ENCODE data around the gene MLXIP.

The MLXIP gene

DNA sequence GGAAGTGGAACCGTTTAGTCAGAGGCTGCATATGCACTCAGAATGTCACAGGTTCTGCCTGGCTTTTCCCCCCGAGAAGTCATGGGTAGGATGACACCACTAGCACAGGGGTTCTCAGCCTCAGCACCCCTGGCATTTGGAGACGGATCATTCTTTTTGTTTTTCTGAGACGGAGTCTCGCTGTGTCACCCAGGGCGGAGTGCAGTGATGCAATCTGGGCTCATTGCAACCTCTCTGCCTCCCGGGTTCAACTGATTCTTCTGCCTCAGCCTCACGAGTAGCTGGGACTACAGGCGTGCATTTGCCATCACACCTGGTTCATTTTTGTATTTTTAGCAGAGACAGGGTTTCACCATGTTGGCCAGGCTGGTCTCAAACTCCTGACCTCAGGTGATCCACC is 28.7 kb upstream of the MLXIP start:
- H3K23ac ChIP-seq (ENCODE audit: low read depth, low read length, poor library complexity) = no peak overlapping the region
- WGBS, 2 donors (ENCODE audit: extremely low coverage in 2 of 2, insufficient read length in 2 of 2, insufficient replicate concordance in 1 of 2) = no CpG with 5 or more reads among the region's 9 CpGs

DNA sequence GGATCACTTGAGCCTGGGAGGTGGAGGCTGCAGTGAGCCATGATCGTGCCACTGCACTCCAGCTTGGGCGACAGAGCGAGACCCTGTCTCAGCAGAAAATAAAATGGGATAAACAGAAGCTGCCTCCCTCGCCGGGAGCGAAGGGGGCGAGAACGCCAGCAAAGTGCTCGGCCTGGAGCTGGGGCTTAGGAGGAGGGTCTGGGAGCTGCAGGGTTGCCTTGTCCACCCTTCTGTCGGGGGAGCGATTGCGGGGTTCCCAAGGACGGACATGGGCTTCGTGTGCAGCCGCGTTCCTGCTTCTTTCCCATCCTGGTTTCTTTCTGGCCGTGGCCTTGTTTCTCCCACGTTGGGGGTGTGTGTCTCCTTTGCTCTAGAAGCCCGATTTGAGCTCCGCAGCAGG is 27.9 kb upstream of the MLXIP start:
- no peak overlapping the region for H3K27ac ChIP-seq (replicated peaks; ENCODE audit: low read length)

More for the DNA sequence above, 28.7 kb upstream of the MLXIP start:
- DNase-seq (ENCODE audit: low spot score) = no peak
- Histone ChIP-seq H2BK120ac (ENCODE audit: low read depth, low read length) (no peak overlapping the region), H2AK5ac (ENCODE audit: low read depth, low read length) (no peak overlapping the region), H4K91ac (ENCODE audit: low read depth, low read length, poor library complexity) (no peak overlapping the region), H2BK15ac (ENCODE audit: low read length) (no peak overlapping the region), H3K27me3 (ENCODE audit: control insufficient read depth in 3 of 3, insufficient read depth in 3 of 3, low read depth in 1 of 3, low read length in 3 of 3) (no peaks in the 10 kb centered on the region), H3K4me1 (ENCODE audit: control insufficient read depth in 2 of 2, insufficient read depth in 1 of 2, low read depth in 1 of 2, low read length in 2 of 2) (no peaks in the 10 kb centered on the region), H3K9me3 (replicated peaks in 1 of 2; ENCODE audit: control insufficient read depth in 2 of 2, insufficient read depth in 1 of 2, low read depth in 1 of 2, low read length in 2 of 2) (peaks cover 0 to 3% of the 10 kb centered on the region in 2 donors), H3K79me1 (ENCODE audit: low read depth, low read length) (no peaks in the 10 kb centered on the region), H3K18ac (ENCODE audit: low read length) (no peak overlapping the region), H2BK5ac (ENCODE audit: low read length) (no peak overlapping the region), H2AFZ (ENCODE audit: low read length) (no peak overlapping the region), H3K4me2 (ENCODE audit: insufficient read depth, low read length, poor library complexity, severe bottlenecking) (no peak overlapping the region), H3K9ac (ENCODE audit: low read depth, low read length, poor library complexity) (peak overlapping the region; percentile 60), H2BK12ac (ENCODE audit: low read length) (no peak overlapping the region), H3K27ac (replicated peaks; ENCODE audit: low read length) (no peak overlapping the region), H3K14ac (ENCODE audit: low read length) (no peak overlapping the region), H3K4ac (ENCODE audit: low read length) (no peak overlapping the region), H4K8ac (ENCODE audit: low read depth, low read length) (no peak overlapping the region), H3K36me3 (replicated peaks in 1 of 2; ENCODE audit: control insufficient read depth in 2 of 2, insufficient read depth in 2 of 2, low read length in 2 of 2) (peaks cover 35 to 69% of the 10 kb centered on the region in 2 donors), H3K4me3 (ENCODE audit: low read length in 2 of 2) (no peak overlapping the region)

DNA sequence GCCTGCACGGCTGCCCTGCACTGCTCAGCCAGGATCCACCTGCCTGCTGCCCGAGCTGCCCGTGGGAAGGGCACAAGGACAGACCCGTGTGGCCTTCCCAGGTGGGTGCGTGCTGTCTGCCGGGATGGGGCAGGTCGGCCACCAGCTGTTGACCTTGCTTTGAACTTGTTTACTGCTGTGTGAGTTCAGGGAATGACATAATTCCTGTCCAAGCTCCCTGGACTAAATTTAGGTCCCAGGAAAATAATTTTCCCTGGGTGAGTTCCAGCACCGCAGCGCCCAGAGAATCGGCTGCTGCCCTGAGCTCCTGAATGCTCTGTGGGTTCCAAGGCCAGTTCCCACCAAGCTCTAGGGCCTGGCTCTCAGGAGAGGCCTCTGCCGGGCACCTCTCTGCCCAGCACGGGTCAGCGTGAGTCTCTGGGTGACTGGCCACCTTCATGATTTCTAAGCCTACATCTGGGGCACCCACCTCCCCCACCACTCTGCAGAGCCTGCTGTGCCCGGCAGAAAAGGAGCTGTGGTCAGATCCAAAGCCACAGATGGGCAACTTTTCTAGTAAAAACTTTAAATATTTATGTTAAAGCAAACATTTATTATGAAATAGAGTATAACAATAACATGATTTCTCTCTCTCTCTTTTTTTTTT is 27.2 kb upstream of the MLXIP start:
- no peak for DNase-seq (ENCODE audit: low spot score)
- Histone ChIP-seq H3K23ac (ENCODE audit: low read depth, low read length, poor library complexity) (no peak overlapping the region), H4K91ac (ENCODE audit: low read depth, low read length, poor library complexity) (no peak overlapping the region), H3K4me3 (ENCODE audit: low read length in 2 of 2) (no peak overlapping the region), H3K27ac (replicated peaks; ENCODE audit: low read length) (no peak overlapping the region), H3K79me1 (ENCODE audit: low read depth, low read length) (no peaks in the 10 kb centered on the region), H3K4ac (ENCODE audit: low read length) (no peak overlapping the region), H3K4me2 (ENCODE audit: insufficient read depth, low read length, poor library complexity, severe bottlenecking) (no peak overlapping the region), H3K9me3 (replicated peaks in 1 of 2; ENCODE audit: control insufficient read depth in 2 of 2, insufficient read depth in 1 of 2, low read depth in 1 of 2, low read length in 2 of 2) (no peaks in the 10 kb centered on the region), H2BK12ac (ENCODE audit: low read length) (no peak overlapping the region), H3K18ac (ENCODE audit: low read length) (no peak overlapping the region), H2BK5ac (ENCODE audit: low read length) (no peak overlapping the region), H3K14ac (ENCODE audit: low read length) (no peak overlapping the region), H2AFZ (ENCODE audit: low read length) (no peak overlapping the region), H4K8ac (ENCODE audit: low read depth, low read length) (no peak overlapping the region), H2BK15ac (ENCODE audit: low read length) (no peak overlapping the region), H2BK120ac (ENCODE audit: low read depth, low read length) (no peak overlapping the region), H3K36me3 (replicated peaks in 1 of 2; ENCODE audit: control insufficient read depth in 2 of 2, insufficient read depth in 2 of 2, low read length in 2 of 2) (peaks cover 32 to 69% of the 10 kb centered on the region in 2 donors), H3K4me1 (ENCODE audit: control insufficient read depth in 2 of 2, insufficient read depth in 1 of 2, low read depth in 1 of 2, low read length in 2 of 2) (no peaks in the 10 kb centered on the region), H2AK5ac (ENCODE audit: low read depth, low read length) (no peak overlapping the region), H3K9ac (ENCODE audit: low read depth, low read length, poor library complexity) (no peak overlapping the region), H3K27me3 (ENCODE audit: control insufficient read depth in 3 of 3, insufficient read depth in 3 of 3, low read depth in 1 of 3, low read length in 3 of 3) (no peaks in the 10 kb centered on the region)
- WGBS, 2 donors (ENCODE audit: extremely low coverage in 2 of 2, insufficient read length in 2 of 2, insufficient replicate concordance in 1 of 2) = no CpG with 5 or more reads among the region's 14 CpGs

More for the DNA sequence above, 27.9 kb upstream of the MLXIP start:
- H2AFZ ChIP-seq (ENCODE audit: low read length) = no peak overlapping the region
- no peak overlapping the region for H3K23ac ChIP-seq (ENCODE audit: low read depth, low read length, poor library complexity)
- no peak overlapping the region for H3K14ac ChIP-seq (ENCODE audit: low read length)
- H2BK12ac ChIP-seq (ENCODE audit: low read length) = no peak overlapping the region
- no CpG with 5 or more reads among the region's 20 CpGs for WGBS, 2 donors (ENCODE audit: extremely low coverage in 2 of 2, insufficient read length in 2 of 2, insufficient replicate concordance in 1 of 2)
- H2BK120ac ChIP-seq (ENCODE audit: low read depth, low read length) = no peak overlapping the region
- H3K4ac ChIP-seq (ENCODE audit: low read length) = no peak overlapping the region
- H3K36me3 ChIP-seq (replicated peaks in 1 of 2; ENCODE audit: control insufficient read depth in 2 of 2, insufficient read depth in 2 of 2, low read length in 2 of 2) = peaks cover 36 to 69% of the 10 kb centered on the region in 2 donors
- H3K4me1 ChIP-seq (ENCODE audit: control insufficient read depth in 2 of 2, insufficient read depth in 1 of 2, low read depth in 1 of 2, low read length in 2 of 2) = no peaks in the 10 kb centered on the region
- no peak overlapping the region for H3K9ac ChIP-seq (ENCODE audit: low read depth, low read length, poor library complexity)
- no peak overlapping the region for H3K4me2 ChIP-seq (ENCODE audit: insufficient read depth, low read length, poor library complexity, severe bottlenecking)
- H3K9me3 ChIP-seq (replicated peaks in 1 of 2; ENCODE audit: control insufficient read depth in 2 of 2, insufficient read depth in 1 of 2, low read depth in 1 of 2, low read length in 2 of 2) = peaks cover 0 to 2% of the 10 kb centered on the region in 2 donors
- no peaks in the 10 kb centered on the region for H3K79me1 ChIP-seq (ENCODE audit: low read depth, low read length)
- no peak overlapping the region for H3K4me3 ChIP-seq (ENCODE audit: low read length in 2 of 2)
- H2BK5ac ChIP-seq (ENCODE audit: low read length) = no peak overlapping the region
- no peaks in the 10 kb centered on the region for H3K27me3 ChIP-seq (ENCODE audit: control insufficient read depth in 3 of 3, insufficient read depth in 3 of 3, low read depth in 1 of 3, low read length in 3 of 3)
- H2BK15ac ChIP-seq (ENCODE audit: low read length) = no peak overlapping the region
- H4K91ac ChIP-seq (ENCODE audit: low read depth, low read length, poor library complexity) = no peak overlapping the region
- DNase-seq (ENCODE audit: low spot score) = no peak
- H2AK5ac ChIP-seq (ENCODE audit: low read depth, low read length) = no peak overlapping the region
- H4K8ac ChIP-seq (ENCODE audit: low read depth, low read length) = no peak overlapping the region
- no peak overlapping the region for H3K18ac ChIP-seq (ENCODE audit: low read length)

DNA sequence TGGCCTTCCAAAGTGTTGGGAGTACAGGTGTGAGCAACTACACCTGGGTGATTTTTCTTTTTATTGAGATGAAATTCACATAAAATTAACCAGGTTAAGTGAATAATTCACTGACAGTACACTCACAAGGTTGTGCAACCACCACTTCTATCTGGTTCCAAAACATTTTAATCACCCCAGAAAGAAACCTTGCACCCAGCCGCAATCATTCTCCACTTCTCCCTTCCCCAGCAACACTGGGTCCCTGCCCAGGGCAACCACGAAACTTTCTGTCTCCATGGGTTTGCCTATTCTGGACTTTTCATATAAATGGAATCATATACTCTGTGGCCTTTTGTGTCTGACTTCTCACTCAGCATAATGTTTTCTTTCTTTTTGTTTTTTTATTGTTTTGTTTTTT is 26.3 kb upstream of the MLXIP start:
- H3K27ac ChIP-seq (replicated peaks; ENCODE audit: low read length) = no peak overlapping the region
- H3K9me3 ChIP-seq (replicated peaks in 1 of 2; ENCODE audit: control insufficient read depth in 2 of 2, insufficient read depth in 1 of 2, low read depth in 1 of 2, low read length in 2 of 2) = no peaks in the 10 kb centered on the region
- H4K91ac ChIP-seq (ENCODE audit: low read depth, low read length, poor library complexity) = no peak overlapping the region
- peaks cover 2% of the 10 kb centered on the region for H3K79me1 ChIP-seq (ENCODE audit: low read depth, low read length)
- H2BK15ac ChIP-seq (ENCODE audit: low read length) = no peak overlapping the region
- H3K9ac ChIP-seq (ENCODE audit: low read depth, low read length, poor library complexity) = no peak overlapping the region
- no peak overlapping the region for H2BK120ac ChIP-seq (ENCODE audit: low read depth, low read length)
- no peak overlapping the region for H2BK12ac ChIP-seq (ENCODE audit: low read length)
- no peak overlapping the region for H3K4ac ChIP-seq (ENCODE audit: low read length)
- no peaks in the 10 kb centered on the region for H3K4me1 ChIP-seq (ENCODE audit: control insufficient read depth in 2 of 2, insufficient read depth in 1 of 2, low read depth in 1 of 2, low read length in 2 of 2)
- H3K4me2 ChIP-seq (ENCODE audit: insufficient read depth, low read length, poor library complexity, severe bottlenecking) = no peak overlapping the region
- H3K18ac ChIP-seq (ENCODE audit: low read length) = no peak overlapping the region
- no peak for DNase-seq (ENCODE audit: low spot score)
- H3K4me3 ChIP-seq (ENCODE audit: low read length in 2 of 2) = no peak overlapping the region
- no CpG with 5 or more reads among the region's 2 CpGs for WGBS, 2 donors (ENCODE audit: extremely low coverage in 2 of 2, insufficient read length in 2 of 2, insufficient replicate concordance in 1 of 2)
- H3K36me3 ChIP-seq (replicated peaks in 1 of 2; ENCODE audit: control insufficient read depth in 2 of 2, insufficient read depth in 2 of 2, low read length in 2 of 2) = peaks cover 39 to 71% of the 10 kb centered on the region in 2 donors
- no peak overlapping the region for H3K14ac ChIP-seq (ENCODE audit: low read length)
- H4K8ac ChIP-seq (ENCODE audit: low read depth, low read length) = no peak overlapping the region
- H2BK5ac ChIP-seq (ENCODE audit: low read length) = no peak overlapping the region
- no peaks in the 10 kb centered on the region for H3K27me3 ChIP-seq (ENCODE audit: control insufficient read depth in 3 of 3, insufficient read depth in 3 of 3, low read depth in 1 of 3, low read length in 3 of 3)
- H2AFZ ChIP-seq (ENCODE audit: low read length) = no peak overlapping the region
- H2AK5ac ChIP-seq (ENCODE audit: low read depth, low read length) = no peak overlapping the region
- H3K23ac ChIP-seq (ENCODE audit: low read depth, low read length, poor library complexity) = no peak overlapping the region
